ENCODE data around the gene AFAP1. TPM values are rescaled to one million over a fixed set of nuclear protein-coding genes. Genes with fewer than 3 reads are reported as not detected.

The AFAP1 gene
- total RNA-seq, 4 donors from 2014 or later, result 8.3 to 27.1 (median 11.1) TPM

DNA sequence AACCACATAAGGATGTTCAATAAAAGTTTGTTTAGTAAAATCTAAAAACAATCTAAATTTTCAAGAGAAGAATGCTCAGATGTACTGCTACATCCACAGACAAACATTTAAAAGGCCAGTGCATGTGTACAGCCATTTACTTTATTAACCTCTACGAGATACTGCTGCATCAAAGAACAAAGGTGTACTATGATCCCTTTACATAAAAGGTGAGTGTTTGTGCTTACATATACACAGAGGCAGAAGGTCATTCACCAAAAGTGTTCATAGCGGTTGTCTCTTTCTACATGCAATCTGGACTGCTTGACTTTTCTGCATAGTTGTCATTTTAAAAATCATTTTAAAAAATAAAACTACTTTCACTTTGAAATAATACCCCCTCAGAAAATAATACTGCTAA, 81.7 kb downstream of the AFAP1 start:
- TF ChIP-seq EP300 (IDR thresholded peaks at IDR 0.05), result no peak
- TF ChIP-seq POLR2AphosphoS5 (IDR thresholded peaks at IDR 0.05), result no peak
- TF ChIP-seq POLR2A (IDR thresholded peaks at IDR 0.05), result no peak
- H3K27me3 ChIP-seq, result no peaks in the 10 kb centered on the region
- H3K27ac ChIP-seq, result no peak overlapping the region
- DNase-seq (ENCODE audit: low spot score in 2 of 2), result no peak
- H3K36me3 ChIP-seq, result peaks cover 15% of the 10 kb centered on the region
- no peaks in the 10 kb centered on the region for H3K9me3 ChIP-seq
- H3K4me1 ChIP-seq, result peaks cover 13% of the 10 kb centered on the region
- WGBS, result 58% methylated on average over 2 of the region's 2 CpGs
- no peak overlapping the region for H3K4me3 ChIP-seq

DNA sequence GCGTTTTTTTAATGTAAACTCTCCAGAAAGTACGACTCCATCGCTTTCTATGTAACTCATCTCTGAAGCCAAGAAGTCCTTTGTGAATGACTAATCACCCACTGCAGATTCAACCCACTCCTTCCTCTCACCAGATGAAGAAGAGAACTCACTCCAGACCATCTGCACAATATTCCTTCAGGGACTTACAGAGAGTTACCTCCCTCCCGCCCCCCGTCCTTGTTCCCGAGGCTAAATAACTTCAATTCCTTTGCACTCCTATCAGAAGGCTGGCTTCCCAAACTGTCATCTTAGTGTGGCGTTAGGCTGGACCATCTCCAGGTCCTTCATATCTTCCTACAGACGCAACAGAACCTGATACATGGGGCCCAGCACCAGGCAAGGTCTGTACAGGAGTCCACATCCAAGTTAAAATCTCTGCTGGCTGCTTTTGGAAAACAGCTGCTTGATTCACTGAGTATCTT, 82.4 kb downstream of the AFAP1 start:
- H3K4me1 ChIP-seq, result peaks cover 13% of the 10 kb centered on the region
- TF ChIP-seq EP300 (IDR thresholded peaks at IDR 0.05) (no peak), POLR2A (IDR thresholded peaks at IDR 0.05) (no peak), POLR2AphosphoS5 (IDR thresholded peaks at IDR 0.05) (no peak)
- TF ChIP-seq, protein P1, sequence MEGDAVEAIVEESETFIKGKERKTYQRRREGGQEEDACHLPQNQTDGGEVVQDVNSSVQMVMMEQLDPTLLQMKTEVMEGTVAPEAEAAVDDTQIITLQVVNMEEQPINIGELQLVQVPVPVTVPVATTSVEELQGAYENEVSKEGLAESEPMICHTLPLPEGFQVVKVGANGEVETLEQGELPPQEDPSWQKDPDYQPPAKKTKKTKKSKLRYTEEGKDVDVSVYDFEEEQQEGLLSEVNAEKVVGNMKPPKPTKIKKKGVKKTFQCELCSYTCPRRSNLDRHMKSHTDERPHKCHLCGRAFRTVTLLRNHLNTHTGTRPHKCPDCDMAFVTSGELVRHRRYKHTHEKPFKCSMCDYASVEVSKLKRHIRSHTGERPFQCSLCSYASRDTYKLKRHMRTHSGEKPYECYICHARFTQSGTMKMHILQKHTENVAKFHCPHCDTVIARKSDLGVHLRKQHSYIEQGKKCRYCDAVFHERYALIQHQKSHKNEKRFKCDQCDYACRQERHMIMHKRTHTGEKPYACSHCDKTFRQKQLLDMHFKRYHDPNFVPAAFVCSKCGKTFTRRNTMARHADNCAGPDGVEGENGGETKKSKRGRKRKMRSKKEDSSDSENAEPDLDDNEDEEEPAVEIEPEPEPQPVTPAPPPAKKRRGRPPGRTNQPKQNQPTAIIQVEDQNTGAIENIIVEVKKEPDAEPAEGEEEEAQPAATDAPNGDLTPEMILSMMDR (IDR thresholded peaks at IDR 0.05), result no peak
- H3K27me3 ChIP-seq, result no peaks in the 10 kb centered on the region
- H3K4me3 ChIP-seq, result no peak overlapping the region
- WGBS, result 48% methylated on average over 8 of the region's 8 CpGs
- peaks cover 15% of the 10 kb centered on the region for H3K36me3 ChIP-seq
- no peaks in the 10 kb centered on the region for H3K9me3 ChIP-seq
- no peak for DNase-seq (ENCODE audit: low spot score in 2 of 2)
- H3K27ac ChIP-seq, result no peak overlapping the region

DNA sequence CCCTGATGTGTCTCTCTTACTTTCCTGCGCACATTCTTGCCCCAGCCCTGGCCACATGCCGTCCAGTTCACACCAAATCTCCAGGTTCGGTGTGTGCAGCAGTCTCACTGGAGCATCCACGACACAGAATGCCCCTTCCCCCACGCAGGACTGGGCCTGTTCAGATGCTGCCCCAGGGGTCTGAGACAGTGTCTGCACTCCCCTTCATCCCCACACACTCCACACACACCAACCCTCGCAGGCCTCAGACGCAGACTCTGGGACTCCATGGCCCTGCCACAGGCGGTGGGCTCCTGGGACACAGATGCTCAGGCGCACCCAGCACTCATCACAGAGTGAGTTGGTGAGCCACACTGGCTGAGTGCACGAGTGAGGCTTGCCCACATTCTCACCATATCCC, 83.9 kb downstream of the AFAP1 start:
- Histone ChIP-seq H3K9me3 (no peaks in the 10 kb centered on the region), H3K27ac (no peak overlapping the region), H3K27me3 (no peaks in the 10 kb centered on the region), H3K36me3 (peaks cover 21% of the 10 kb centered on the region), H3K4me3 (no peak overlapping the region), H3K4me1 (peaks cover 13% of the 10 kb centered on the region)
- 89% methylated on average over 10 of the region's 10 CpGs for WGBS
- TF ChIP-seq EP300 (IDR thresholded peaks at IDR 0.05), result no peak
- no peak for DNase-seq (ENCODE audit: low spot score in 2 of 2)

DNA sequence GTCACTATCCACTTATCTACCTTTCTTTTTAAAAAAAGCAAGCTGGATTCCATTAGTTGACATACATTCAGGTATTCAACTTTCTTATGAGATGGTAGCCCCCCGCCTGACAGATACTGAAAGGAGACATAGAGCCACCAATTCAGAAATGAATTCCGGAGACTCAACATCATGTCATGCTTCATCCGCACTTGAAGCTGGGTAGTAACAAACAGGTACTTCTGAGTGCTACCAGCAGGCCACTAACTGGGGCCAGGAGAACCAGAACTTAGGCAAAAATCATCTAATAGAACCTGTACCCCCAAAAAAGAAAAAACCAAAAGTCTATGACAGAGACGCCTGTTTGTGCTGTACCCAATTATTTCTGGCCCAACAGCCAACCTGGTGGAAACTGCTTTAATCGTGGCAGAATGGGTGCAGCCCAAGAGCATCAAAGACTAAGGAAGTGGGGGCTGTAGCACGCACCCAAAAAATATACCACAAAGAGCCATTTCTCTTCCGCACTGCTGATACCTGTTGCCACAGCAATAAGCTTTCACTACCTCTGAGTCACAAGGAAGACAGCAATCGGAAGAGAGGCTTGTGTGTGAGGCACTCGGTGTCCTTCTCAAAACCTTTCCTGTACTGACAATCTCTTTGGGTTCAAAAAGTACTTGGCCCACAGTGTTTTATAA, 84.8 kb downstream of the AFAP1 start:
- TF ChIP-seq EP300 (IDR thresholded peaks at IDR 0.05) (no peak), POLR2AphosphoS5 (IDR thresholded peaks at IDR 0.05) (no peak), POLR2A (IDR thresholded peaks at IDR 0.05) (no peak)
- TF ChIP-seq, protein P1 (IDR thresholded peaks at IDR 0.05), result no peak
- no peak overlapping the region for H3K4me3 ChIP-seq
- DNase-seq (ENCODE audit: low spot score in 2 of 2), result no peak
- WGBS, result 84% methylated on average over 9 of the region's 9 CpGs
- H3K9me3 ChIP-seq, result no peaks in the 10 kb centered on the region
- no peak overlapping the region for H3K27ac ChIP-seq
- no peaks in the 10 kb centered on the region for H3K27me3 ChIP-seq
- H3K36me3 ChIP-seq, result peaks cover 25% of the 10 kb centered on the region
- H3K4me1 ChIP-seq, result peaks cover 13% of the 10 kb centered on the region

DNA sequence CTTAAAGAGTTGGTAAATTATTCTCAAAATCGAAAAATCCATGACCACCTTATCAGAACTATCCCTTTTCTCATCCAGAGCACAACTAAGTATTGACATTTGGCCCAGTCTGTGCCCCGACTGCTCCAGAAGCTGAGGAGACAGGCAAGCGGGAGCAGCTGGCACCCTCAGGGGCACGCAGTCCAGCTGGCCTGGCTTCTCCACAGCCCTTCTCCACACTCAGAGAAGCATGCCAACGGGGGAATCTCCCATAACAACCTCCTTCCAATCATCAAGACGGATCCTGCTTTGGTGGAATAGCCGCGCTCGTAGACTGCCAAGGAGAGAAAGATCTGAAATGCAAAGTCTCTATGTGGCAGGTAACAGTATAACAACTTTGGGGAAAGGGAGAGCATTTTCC, 85.4 kb downstream of the AFAP1 start:
- Histone ChIP-seq H3K4me3 (no peak overlapping the region), H3K9me3 (no peaks in the 10 kb centered on the region), H3K36me3 (peaks cover 25% of the 10 kb centered on the region), H3K4me1 (peaks cover 13% of the 10 kb centered on the region), H3K27ac (no peak overlapping the region), H3K27me3 (no peaks in the 10 kb centered on the region)
- TF ChIP-seq POLR2A (IDR thresholded peaks at IDR 0.05) (no peak), POLR2AphosphoS5 (IDR thresholded peaks at IDR 0.05) (no peak), EP300 (IDR thresholded peaks at IDR 0.05) (no peak)
- TF ChIP-seq, protein P1 (IDR thresholded peaks at IDR 0.05), result no peak
- WGBS, result 79% methylated on average over 9 of the region's 9 CpGs
- DNase-seq (ENCODE audit: low spot score in 2 of 2), result no peak

DNA sequence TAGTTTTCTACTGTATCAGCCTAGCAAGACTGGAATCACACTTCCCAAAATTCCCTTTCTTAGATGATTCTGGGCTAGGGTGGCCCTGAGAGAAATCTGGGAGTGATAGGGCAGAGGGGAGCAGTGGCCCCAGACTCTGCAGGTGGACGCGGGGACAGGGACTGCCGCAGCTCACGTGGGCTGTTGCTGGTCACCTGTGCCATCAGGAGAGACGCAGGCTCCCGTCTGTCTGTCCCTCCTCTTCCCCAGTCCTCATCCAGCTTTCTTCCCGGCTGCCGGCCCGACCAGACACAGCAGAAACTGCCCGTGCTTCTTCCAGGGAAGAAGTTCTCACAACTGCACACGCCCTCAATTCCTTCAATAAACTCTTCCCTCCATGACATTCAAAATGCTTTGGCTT, 86.4 kb downstream of the AFAP1 start:
- Histone ChIP-seq H3K4me1 (peaks cover 12% of the 10 kb centered on the region), H3K4me3 (no peak overlapping the region), H3K27me3 (no peaks in the 10 kb centered on the region), H3K27ac (no peak overlapping the region), H3K9me3 (no peaks in the 10 kb centered on the region), H3K36me3 (peaks cover 25% of the 10 kb centered on the region)
- 96% methylated on average over 11 of the region's 11 CpGs for WGBS
- TF ChIP-seq, protein P1 (IDR thresholded peaks at IDR 0.05), result no peak
- TF ChIP-seq POLR2AphosphoS5 (IDR thresholded peaks at IDR 0.05) (no peak), POLR2A (IDR thresholded peaks at IDR 0.05) (no peak), EP300 (IDR thresholded peaks at IDR 0.05) (no peak)
- DNase-seq (ENCODE audit: low spot score in 2 of 2), result no peak
